ENCODE data around the gene CACNA2D1. TPM values are rescaled to one million over a fixed set of nuclear protein-coding genes. Genes with fewer than 3 reads are reported as not detected.

Gene CACNA2D1
- total and polyA plus RNA-seq, 9 of the 15 experiments (the other 6 are each of a cell fraction or from before 2014, with no cell fraction given) = 0.49 TPM; not detected in 8

DNA sequence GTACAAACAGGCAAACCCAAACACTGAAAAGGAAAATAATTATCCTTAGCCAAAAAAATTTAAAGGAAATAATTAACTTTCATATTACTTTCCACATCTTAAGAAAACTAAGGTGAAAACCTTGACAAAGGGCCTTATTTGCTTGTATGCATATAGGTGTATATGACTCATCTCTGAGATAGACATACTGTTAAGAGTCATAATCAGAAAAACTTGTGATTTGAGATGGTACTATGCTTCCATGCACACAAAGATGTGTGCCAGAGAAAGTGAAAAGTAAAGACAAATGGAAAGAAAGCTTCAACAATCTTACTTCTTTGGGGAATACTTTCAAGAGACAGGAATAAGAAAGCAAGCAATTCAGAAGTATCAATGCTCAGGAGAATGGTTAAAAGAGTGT, 3.3 kb upstream of the CACNA2D1 start:
- no TSS peak for BruUV-seq (replicated peaks)
- Histone ChIP-seq H3K36me3 (ENCODE audit: control insufficient read depth, insufficient read depth, low read length) (no peaks in the 10 kb centered on the region), H3K4me1 (replicated peaks in 1 of 2; ENCODE audit: control insufficient read depth in 2 of 2, insufficient read depth in 2 of 2, low read length in 2 of 2) (no peaks in the 10 kb centered on the region), H3K27me3 (ENCODE audit: control insufficient read depth in 2 of 2, insufficient read depth in 2 of 2, low read length in 2 of 2) (no peaks in the 10 kb centered on the region), H3K9me3 (replicated peaks; ENCODE audit: control insufficient read depth, insufficient read depth, low read depth, low read length) (no peaks in the 10 kb centered on the region), H3K79me2 (ENCODE audit: control insufficient read depth, insufficient read depth, low read length) (no peaks in the 10 kb centered on the region), H3K9ac (ENCODE audit: insufficient read depth in 1 of 2, low read depth in 2 of 2, low read length in 2 of 2) (no peak overlapping the region), H3K9me1 (ENCODE audit: control insufficient read depth, insufficient read depth, low read length) (no peaks in the 10 kb centered on the region), H4K20me1 (replicated peaks; ENCODE audit: control insufficient read depth, insufficient read depth, low read length) (no peaks in the 10 kb centered on the region), H2AFZ (ENCODE audit: low read depth, low read length) (no peak overlapping the region), H3K27ac (ENCODE audit: extremely low read depth, low read depth, low read length) (no peak overlapping the region), H3K4me2 (ENCODE audit: insufficient read depth, low read length) (no peak overlapping the region), H3K4me3 (no peak overlapping the region)
- in situ Hi-C loops (cut with MboI) (no loop called here), intact Hi-C loops (cut with micrococcal nuclease) (no loop called here)
- ATAC-seq (no peak), FAIRE-seq (no peak), DNase-seq (ENCODE audit: extremely low read depth in 1 of 4, low spot score in 3 of 4) (no peak)
- POLR2A ChIA-PET = no interaction called here
- CTCF ChIA-PET (ENCODE audit: low intra/inter-chr PET ratio) = no interaction called here
- TF ChIP-seq MAFG (tag; conservative IDR thresholded peaks at IDR 0.05) = no peak
- TF ChIP-seq, protein P1, sequence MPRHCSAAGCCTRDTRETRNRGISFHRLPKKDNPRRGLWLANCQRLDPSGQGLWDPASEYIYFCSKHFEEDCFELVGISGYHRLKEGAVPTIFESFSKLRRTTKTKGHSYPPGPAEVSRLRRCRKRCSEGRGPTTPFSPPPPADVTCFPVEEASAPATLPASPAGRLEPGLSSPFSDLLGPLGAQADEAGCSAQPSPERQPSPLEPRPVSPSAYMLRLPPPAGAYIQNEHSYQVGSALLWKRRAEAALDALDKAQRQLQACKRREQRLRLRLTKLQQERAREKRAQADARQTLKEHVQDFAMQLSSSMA (CRISPR knock-in tag; IDR thresholded peaks at IDR 0.05) = no peak
- TF ChIP-seq, protein P2, sequence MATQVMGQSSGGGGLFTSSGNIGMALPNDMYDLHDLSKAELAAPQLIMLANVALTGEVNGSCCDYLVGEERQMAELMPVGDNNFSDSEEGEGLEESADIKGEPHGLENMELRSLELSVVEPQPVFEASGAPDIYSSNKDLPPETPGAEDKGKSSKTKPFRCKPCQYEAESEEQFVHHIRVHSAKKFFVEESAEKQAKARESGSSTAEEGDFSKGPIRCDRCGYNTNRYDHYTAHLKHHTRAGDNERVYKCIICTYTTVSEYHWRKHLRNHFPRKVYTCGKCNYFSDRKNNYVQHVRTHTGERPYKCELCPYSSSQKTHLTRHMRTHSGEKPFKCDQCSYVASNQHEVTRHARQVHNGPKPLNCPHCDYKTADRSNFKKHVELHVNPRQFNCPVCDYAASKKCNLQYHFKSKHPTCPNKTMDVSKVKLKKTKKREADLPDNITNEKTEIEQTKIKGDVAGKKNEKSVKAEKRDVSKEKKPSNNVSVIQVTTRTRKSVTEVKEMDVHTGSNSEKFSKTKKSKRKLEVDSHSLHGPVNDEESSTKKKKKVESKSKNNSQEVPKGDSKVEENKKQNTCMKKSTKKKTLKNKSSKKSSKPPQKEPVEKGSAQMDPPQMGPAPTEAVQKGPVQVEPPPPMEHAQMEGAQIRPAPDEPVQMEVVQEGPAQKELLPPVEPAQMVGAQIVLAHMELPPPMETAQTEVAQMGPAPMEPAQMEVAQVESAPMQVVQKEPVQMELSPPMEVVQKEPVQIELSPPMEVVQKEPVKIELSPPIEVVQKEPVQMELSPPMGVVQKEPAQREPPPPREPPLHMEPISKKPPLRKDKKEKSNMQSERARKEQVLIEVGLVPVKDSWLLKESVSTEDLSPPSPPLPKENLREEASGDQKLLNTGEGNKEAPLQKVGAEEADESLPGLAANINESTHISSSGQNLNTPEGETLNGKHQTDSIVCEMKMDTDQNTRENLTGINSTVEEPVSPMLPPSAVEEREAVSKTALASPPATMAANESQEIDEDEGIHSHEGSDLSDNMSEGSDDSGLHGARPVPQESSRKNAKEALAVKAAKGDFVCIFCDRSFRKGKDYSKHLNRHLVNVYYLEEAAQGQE (IDR thresholded peaks at IDR 0.05; ENCODE audit: borderline replicate concordance) = no peak
- TF ChIP-seq, protein P2 (CRISPR knock-in tag; IDR thresholded peaks at IDR 0.05; ENCODE audit: low read depth) = no peak
- no peak for TF ChIP-seq KLF6 (CRISPR knock-in tag; IDR thresholded peaks at IDR 0.05; ENCODE audit: borderline replicate concordance)
- TF ChIP-seq RBM39 (optimal IDR thresholded peaks at IDR 0.05; ENCODE audit: low read depth, low read length) = no peak
- no peak for TF ChIP-seq TBP (optimal IDR thresholded peaks at IDR 0.05; ENCODE audit: low read depth, low read length)
- TF ChIP-seq MTF1 (CRISPR knock-in tag; IDR thresholded peaks at IDR 0.05; ENCODE audit: borderline replicate concordance) = no peak
- no peak for TF ChIP-seq ZNF668 (CRISPR knock-in tag; IDR thresholded peaks at IDR 0.05)
- no peak for TF ChIP-seq MAZ (CRISPR knock-in tag; conservative IDR thresholded peaks at IDR 0.05 in 1 of 2, IDR thresholded peaks at IDR 0.05 in 1 of 2)

Measured in K562 (cell line).